HG03342 (cell line): Measurements from ENCODE around the gene RDX.

Source experiments
- ATAC-seq: cut with Tn5 transposase; IDR thresholded peaks from one replicate; pipeline ENCODE4 v1.9.1; 2021; ENCODE audit warnings: mild to moderate bottlenecking, moderate library complexity; ENCODE audit not compliant: unreplicated experiment

Gene RDX

DNA sequence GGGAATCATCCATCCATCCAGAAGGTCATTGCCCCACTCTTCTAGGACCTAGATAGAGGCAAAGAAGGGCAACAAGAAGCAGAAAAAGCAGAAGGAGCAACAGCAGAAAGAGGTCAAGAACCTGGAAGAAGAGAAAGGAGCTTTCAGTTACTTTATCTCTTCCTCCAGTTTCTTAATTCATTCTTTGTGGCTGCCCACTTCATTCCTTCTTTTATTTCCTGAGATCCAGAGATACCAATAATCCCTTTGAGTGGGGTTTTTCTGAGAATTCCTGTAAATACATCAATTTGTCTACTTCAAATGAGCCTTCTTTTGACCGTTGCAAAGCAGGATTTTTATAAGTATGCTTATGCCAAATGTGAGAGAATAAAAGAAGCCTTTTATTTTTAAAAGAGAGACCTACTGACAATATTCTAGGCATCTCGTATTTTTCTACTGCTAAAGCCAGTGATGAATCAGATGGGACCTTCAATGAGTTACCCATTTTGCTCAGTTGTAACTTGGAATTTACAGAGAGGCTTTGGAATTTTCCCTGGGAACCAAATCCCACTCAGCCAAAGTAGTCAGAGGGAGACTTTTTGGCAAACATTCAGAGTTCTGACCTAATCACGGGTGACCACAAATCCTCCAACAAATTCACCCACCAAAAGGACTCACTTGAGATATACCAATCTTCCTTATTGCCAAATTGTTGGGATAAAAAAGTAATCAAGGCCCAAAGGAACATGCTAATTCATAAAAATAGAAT lies 148.3 kb downstream of the RDX start:
- no peak for ATAC-seq

- no peak for ATAC-seq
Measured at GRCh38 chr11:110141812-110142211, 154.6 kb downstream of the RDX start.

DNA sequence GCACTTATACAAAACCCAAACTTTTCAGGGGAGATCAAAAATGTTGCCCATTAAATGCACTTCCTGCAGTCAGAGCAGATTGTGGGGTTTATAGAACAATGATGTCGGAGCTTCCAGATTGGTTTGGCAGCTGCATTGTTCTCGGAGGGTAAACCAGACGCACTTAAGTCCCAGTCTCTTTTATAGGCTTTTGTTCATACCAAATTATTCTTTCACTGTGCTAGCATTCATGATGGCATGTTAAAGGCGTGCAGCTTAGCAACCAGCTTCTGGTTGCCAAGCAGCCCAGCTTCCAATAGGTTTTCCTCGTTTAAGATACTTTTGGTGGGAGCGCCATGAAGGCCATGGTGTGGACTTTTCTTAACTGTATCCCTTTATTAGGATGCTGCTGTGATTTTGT lies 162.3 kb downstream of the RDX start:
- no peak for ATAC-seq

- ATAC-seq, result no peak
Measured at GRCh38 chr11:110133160-110133559, 163.3 kb downstream of the RDX start.

DNA sequence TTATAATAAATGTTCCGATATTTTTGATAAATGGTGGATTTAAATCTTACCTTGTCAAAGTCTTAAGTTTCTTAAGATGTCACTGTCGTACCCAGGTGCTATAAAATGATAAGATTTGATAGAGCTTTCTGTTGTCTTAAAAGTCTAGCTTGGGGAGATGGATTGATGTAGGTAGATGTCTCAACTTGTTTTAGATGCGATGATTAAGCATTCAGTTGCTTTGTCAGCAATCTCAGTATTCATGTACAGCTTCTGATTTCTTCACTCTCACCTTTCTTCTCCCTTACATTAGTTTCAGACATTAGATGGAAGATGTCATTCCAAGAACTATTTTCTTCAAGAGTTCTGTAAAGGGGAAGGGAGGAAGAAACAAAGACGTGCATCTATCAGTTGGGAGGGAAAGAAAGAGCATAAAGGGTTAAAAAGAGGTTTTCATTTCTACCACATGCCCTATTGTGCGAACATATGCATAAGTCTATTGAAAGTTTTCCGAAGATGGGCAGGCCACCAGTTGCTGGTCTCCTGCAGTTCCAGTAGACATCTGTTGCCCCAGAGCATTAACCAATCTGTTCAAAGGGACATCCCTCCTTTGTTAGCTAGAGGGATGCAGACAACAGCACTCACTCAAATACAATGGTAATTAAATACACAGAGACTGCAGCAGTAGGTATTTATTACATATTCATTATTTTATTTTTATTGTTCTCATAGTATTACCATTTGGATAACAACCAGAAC lies 164.9 kb downstream of the RDX start:
- no peak for ATAC-seq

- ATAC-seq, result no peak
Measured at GRCh38 chr11:110130642-110131238, 165.7 kb downstream of the RDX start.

DNA sequence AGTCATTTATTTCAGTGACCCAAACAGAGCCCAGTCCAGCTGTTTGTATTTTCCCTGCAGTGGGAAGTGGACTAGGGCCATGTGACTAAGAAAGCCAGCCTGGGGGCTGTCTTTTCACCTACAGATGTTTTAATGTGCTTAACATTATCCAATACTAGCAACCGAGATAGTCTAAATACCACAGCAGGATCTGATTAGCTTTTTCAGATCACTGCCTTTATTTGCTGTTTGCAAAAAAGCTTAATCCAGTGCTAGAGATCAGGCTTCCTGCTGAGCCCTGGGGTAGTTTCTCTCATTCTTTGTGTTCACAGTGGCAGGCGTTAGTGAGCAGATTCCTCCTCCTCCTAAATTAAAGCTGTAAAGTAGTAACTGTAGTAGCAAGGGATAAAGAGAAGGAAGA lies 168.3 kb downstream of the RDX start:
- no peak for ATAC-seq

DNA sequence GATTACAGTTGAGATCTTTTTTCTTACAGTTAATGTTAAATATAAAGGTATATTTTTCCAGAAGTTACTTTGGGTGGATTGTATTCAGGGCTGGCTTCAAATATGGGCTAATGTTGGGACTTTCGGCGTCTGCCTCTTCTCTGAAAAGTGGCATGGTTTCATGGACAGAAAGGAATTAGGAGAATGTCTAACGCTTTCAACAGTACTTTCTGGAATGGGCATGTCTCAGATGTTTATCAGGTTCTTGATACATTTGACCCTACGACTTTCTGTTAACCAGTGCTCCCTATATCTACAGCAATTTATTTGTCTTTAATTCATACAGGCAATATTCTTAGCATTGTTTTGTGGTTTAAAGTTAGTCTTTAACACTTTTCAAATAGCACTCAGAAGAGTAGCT lies 169.5 kb downstream of the RDX start:
- ATAC-seq, result no peak

- no peak for ATAC-seq
Measured at GRCh38 chr11:110125632-110126031, 170.8 kb downstream of the RDX start.
